GM18909 (cell line): Measurements from ENCODE around the gene SPINK7.
A peak's percentile ranks its signal among the peaks of the same experiment; 100 is the strongest.
"Not testable (repeated sequence)": the region's sequence is repeated elsewhere in the genome, so short reads cannot be mapped to it uniquely, and the experiment has no call there.

Experiments used
- ATAC-seq: cut with Tn5 transposase; IDR thresholded peaks from one replicate; pipeline ENCODE4 v1.9.1; 2021; ENCODE audit warnings: mild to moderate bottlenecking; ENCODE audit not compliant: unreplicated experiment, poor library complexity

The SPINK7 gene

GRCh38 chr5:148312153-148312552 lies at the start of gene SPINK7:
TSS of gene SPINK7 (plus strand) at chr5:148312423. CDS start at chr5:148312484, 61 bp downstream.
- no peak for ATAC-seq

GRCh38 chr5:148267962-148268361 lies 44.3 kb upstream of the SPINK7 start:
- ATAC-seq: no peak

- ATAC-seq: no peak
Observed at GRCh38 chr5:148268566-148268965, 43.7 kb upstream of the SPINK7 start, which contains the start of gene SPINK13. TSS of gene SPINK13 (plus strand) at chr5:148268794. CDS start at chr5:148270073, 1,279 bp downstream.

- ATAC-seq: not testable (repeated sequence)
Observed at GRCh38 chr5:148275129-148275528, 37.1 kb upstream of the SPINK7 start.

GRCh38 chr5:148280893-148281292 lies 31.3 kb upstream of the SPINK7 start:
- not testable (repeated sequence) for ATAC-seq

- not testable (repeated sequence) for ATAC-seq
Observed at GRCh38 chr5:148281336-148281735, 30.9 kb upstream of the SPINK7 start.

GRCh38 chr5:148290271-148291195 lies 21.7 kb upstream of the SPINK7 start:
- ATAC-seq: no peak

- no peak for ATAC-seq
Observed at GRCh38 chr5:148297731-148298130, 14.5 kb upstream of the SPINK7 start.

GRCh38 chr5:148306446-148306845 lies 5.8 kb upstream of the SPINK7 start:
- ATAC-seq: no peak

- ATAC-seq: no peak
Observed at GRCh38 chr5:148309019-148309418, 3.2 kb upstream of the SPINK7 start.

GRCh38 chr5:148309746-148310145 lies 2.5 kb upstream of the SPINK7 start:
- ATAC-seq: no peak

GRCh38 chr5:148311484-148311883 lies 739 bp upstream of the SPINK7 start:
- no peak for ATAC-seq

- no peak for ATAC-seq
Observed at GRCh38 chr5:148314187-148314586, 2.0 kb downstream of the SPINK7 start.

GRCh38 chr5:148314731-148315130 lies 2.5 kb downstream of the SPINK7 start:
- no peak for ATAC-seq

- ATAC-seq: not testable (repeated sequence)
Observed at GRCh38 chr5:148320011-148320963, 8.1 kb downstream of the SPINK7 start.

- ATAC-seq: no peak
Observed at GRCh38 chr5:148333262-148333849, 21.1 kb downstream of the SPINK7 start.

GRCh38 chr5:148335259-148335658 lies 23.0 kb downstream of the SPINK7 start, which contains the start of gene SPINK9:
TSS of gene SPINK9 (plus strand) at chr5:148335559. CDS start at chr5:148335614, 55 bp downstream.
- ATAC-seq: no peak

- peak; percentile 85 for ATAC-seq
Observed at GRCh38 chr5:148336704-148337435, 24.6 kb downstream of the SPINK7 start.

- ATAC-seq: no peak
Observed at GRCh38 chr5:148342371-148343045, 30.3 kb downstream of the SPINK7 start.
